ENCODE results near the gene RIN3. TPM values are rescaled to one million over a fixed set of nuclear protein-coding genes. Genes with fewer than 3 reads are reported as not detected.

The RIN3 gene
- total and polyA plus RNA-seq, 4 donors, result 5.0 to 15.6 (median 9.0) TPM

DNA sequence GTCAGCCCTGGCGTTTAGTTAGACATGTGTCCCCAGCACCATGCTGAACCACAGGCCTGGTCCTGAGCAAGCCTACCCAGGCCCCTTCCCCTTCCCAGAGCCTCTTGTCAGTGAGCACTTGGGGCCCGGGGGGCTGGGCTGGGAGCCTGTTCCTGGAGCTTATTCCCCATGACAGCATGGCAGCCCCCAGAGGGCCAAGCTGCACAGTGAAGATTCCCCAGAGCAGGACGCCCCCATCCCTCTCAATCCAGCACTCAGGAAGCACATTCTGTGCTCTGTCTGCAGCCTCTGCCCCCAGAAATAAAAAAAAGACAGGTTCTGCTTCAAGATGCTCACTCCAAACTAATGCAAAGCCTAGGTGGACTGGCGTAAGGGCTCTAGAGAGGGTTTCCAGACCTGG lies 117.5 kb downstream of the RIN3 start:
- Histone ChIP-seq H3K9me3 (ENCODE audit: control insufficient read depth in 4 of 4, low read length in 3 of 4) (peaks cover 2 to 11% (median 4%) of the 10 kb centered on the region in 4 donors), H3K36me3 (ENCODE audit: control insufficient read depth in 4 of 4, insufficient read depth in 3 of 4, low read depth in 1 of 4, low read length in 3 of 4) (peaks cover 0 to 6% (median 4%) of the 10 kb centered on the region in 4 donors), H3K9ac (ENCODE audit: low read depth in 1 of 2, low read length in 2 of 2) (no peak overlapping the region), H3K4me1 (ENCODE audit: control insufficient read depth in 4 of 4, insufficient read depth in 4 of 4, low read length in 3 of 4) (peaks cover 0 to 4% (median 0%) of the 10 kb centered on the region in 4 donors), H3K27ac (ENCODE audit: low read depth in 1 of 2, low read length in 2 of 2) (no peak overlapping the region), H3K4me3 (ENCODE audit: low read depth in 1 of 3, low read length in 3 of 3) (no peak overlapping the region), H3K27me3 (ENCODE audit: control insufficient read depth in 4 of 4, insufficient read depth in 4 of 4, low read length in 3 of 4) (no peaks in the 10 kb centered on the region)
- TF ChIP-seq NR2F2 (IDR thresholded peaks at IDR 0.05) (no peak), HNF4G (IDR thresholded peaks at IDR 0.05) (no peak), RXRA (IDR thresholded peaks at IDR 0.05) (no peak), GABPA (IDR thresholded peaks at IDR 0.05 in 1 of 2, conservative IDR thresholded peaks at IDR 0.05 in 1 of 2) (no peak), HNF4A (conservative IDR thresholded peaks at IDR 0.05) (no peak), YY1 (IDR thresholded peaks at IDR 0.05) (no peak), SP1 (IDR thresholded peaks at IDR 0.05) (no peak), ATF3 (IDR thresholded peaks at IDR 0.05) (no peak), REST (IDR thresholded peaks at IDR 0.05) (no peak), FOXA1 (IDR thresholded peaks at IDR 0.05) (no peak), RAD21 (IDR thresholded peaks at IDR 0.05) (no peak), TAF1 (conservative IDR thresholded peaks at IDR 0.05) (no peak), FOXA2 (IDR thresholded peaks at IDR 0.05) (no peak), JUND (IDR thresholded peaks at IDR 0.05) (no peak), EGR1 (IDR thresholded peaks at IDR 0.05; ENCODE audit: low read depth in 2 of 2) (no peak)
- TF ChIP-seq, protein P1, sequence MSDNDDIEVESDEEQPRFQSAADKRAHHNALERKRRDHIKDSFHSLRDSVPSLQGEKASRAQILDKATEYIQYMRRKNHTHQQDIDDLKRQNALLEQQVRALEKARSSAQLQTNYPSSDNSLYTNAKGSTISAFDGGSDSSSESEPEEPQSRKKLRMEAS (IDR thresholded peaks at IDR 0.05), result no peak
- TF ChIP-seq, protein P2, sequence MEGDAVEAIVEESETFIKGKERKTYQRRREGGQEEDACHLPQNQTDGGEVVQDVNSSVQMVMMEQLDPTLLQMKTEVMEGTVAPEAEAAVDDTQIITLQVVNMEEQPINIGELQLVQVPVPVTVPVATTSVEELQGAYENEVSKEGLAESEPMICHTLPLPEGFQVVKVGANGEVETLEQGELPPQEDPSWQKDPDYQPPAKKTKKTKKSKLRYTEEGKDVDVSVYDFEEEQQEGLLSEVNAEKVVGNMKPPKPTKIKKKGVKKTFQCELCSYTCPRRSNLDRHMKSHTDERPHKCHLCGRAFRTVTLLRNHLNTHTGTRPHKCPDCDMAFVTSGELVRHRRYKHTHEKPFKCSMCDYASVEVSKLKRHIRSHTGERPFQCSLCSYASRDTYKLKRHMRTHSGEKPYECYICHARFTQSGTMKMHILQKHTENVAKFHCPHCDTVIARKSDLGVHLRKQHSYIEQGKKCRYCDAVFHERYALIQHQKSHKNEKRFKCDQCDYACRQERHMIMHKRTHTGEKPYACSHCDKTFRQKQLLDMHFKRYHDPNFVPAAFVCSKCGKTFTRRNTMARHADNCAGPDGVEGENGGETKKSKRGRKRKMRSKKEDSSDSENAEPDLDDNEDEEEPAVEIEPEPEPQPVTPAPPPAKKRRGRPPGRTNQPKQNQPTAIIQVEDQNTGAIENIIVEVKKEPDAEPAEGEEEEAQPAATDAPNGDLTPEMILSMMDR (IDR thresholded peaks at IDR 0.05; ENCODE audit: low read depth, low read length, missing input control), result no peak
- TF ChIP-seq, protein P3, sequence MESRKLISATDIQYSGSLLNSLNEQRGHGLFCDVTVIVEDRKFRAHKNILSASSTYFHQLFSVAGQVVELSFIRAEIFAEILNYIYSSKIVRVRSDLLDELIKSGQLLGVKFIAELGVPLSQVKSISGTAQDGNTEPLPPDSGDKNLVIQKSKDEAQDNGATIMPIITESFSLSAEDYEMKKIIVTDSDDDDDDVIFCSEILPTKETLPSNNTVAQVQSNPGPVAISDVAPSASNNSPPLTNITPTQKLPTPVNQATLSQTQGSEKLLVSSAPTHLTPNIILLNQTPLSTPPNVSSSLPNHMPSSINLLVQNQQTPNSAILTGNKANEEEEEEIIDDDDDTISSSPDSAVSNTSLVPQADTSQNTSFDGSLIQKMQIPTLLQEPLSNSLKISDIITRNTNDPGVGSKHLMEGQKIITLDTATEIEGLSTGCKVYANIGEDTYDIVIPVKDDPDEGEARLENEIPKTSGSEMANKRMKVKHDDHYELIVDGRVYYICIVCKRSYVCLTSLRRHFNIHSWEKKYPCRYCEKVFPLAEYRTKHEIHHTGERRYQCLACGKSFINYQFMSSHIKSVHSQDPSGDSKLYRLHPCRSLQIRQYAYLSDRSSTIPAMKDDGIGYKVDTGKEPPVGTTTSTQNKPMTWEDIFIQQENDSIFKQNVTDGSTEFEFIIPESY (IDR thresholded peaks at IDR 0.05), result no peak
- 95% methylated on average over 4 of the region's 4 CpGs for WGBS
- DNase-seq (ENCODE audit: low spot score), result no peak

Data from liver (tissue), 9 donors.